Upper lobe of right lung (tissue), 1 donor: ENCODE measurements around the gene SLC39A9. TPM values are rescaled to one million over a fixed set of nuclear protein-coding genes. Genes with fewer than 3 reads are reported as not detected.
A peak's percentile ranks its signal among the peaks of the same experiment; 100 is the strongest.
"Not testable (repeated sequence)": the region's sequence is repeated elsewhere in the genome, so short reads cannot be mapped to it uniquely, and the experiment has no call there.

Source experiments
- ATAC-seq: fragments of 200-7000 bp; cut with Tn5 transposase; one replicate; pipeline ENCODE4 v1.9.1; 2020; ENCODE audit warnings: mild to moderate bottlenecking, moderate library complexity
- DNase-seq: peaks from one replicate; pipeline ENCODE4 v3.0.0-alpha.2; 2020
- H3K27ac ChIP-seq: fragments of 200-600 bp; one replicate; pipeline ENCODE4 v1.8.0; 2022
- H3K27me3 ChIP-seq: fragments of 200-600 bp; one replicate; pipeline ENCODE4 v1.8.0; 2022; ENCODE audit warnings: mild to moderate bottlenecking
- H3K36me3 ChIP-seq: fragments of 200-600 bp; one replicate; pipeline ENCODE4 v1.8.0; 2022
- H3K4me1 ChIP-seq: fragments of 200-600 bp; one replicate; pipeline ENCODE4 v1.8.0; 2022
- H3K4me3 ChIP-seq: fragments of 200-600 bp; one replicate; pipeline ENCODE4 v1.8.0; 2022; ENCODE audit warnings: mild to moderate bottlenecking
- H3K9me3 ChIP-seq: fragments of 200-600 bp; one replicate; pipeline ENCODE4 v1.8.0; 2022
- CTCF ChIP-seq: fragments of 200-600 bp; IDR thresholded peaks from one replicate; pipeline ENCODE4 v1.8.0; 2022; ENCODE audit warnings: antibody characterized with exemption
- intact Hi-C: fragments of 100-400 bp; cut with DNase I; formaldehyde crosslinking; loops from one replicate; pipeline ENCODE4 v1.11.0; 2022
- total RNA-seq: library from RNA; stranded (reverse); fragmentation: NEBNext Ultra II Directional; extraction: Animal tissue kit (Norgen Biotek cat#: 25700); gene quantifications from one replicate; pipeline ENCODE4 v1.2.1, GENCODE V29; 2021
- donor health status: DM: no; HTN: yes; CAD: no; lungs with severe emphysema.

SLC39A9 gene
- total RNA-seq, 1 donor from 2014 or later: 55.6 TPM

GRCh38 chr14:69471916-69472315 lies 73.4 kb downstream of the SLC39A9 start:
- Histone ChIP-seq H3K36me3 (no peaks in the 10 kb centered on the region), H3K4me3 (no peak overlapping the region), H3K4me1 (no peaks in the 10 kb centered on the region), H3K27me3 (no peaks in the 10 kb centered on the region), H3K27ac (no peak overlapping the region), H3K9me3 (no peaks in the 10 kb centered on the region)
- no peak for TF ChIP-seq CTCF
- intact Hi-C loops: no loop called here
- no peak for ATAC-seq
- DNase-seq: no peak

GRCh38 chr14:69473260-69473659 lies 74.8 kb downstream of the SLC39A9 start:
- Histone ChIP-seq H3K36me3 (no peaks in the 10 kb centered on the region), H3K9me3 (no peaks in the 10 kb centered on the region), H3K27me3 (no peaks in the 10 kb centered on the region), H3K27ac (no peak overlapping the region), H3K4me3 (no peak overlapping the region), H3K4me1 (no peaks in the 10 kb centered on the region)
- TF ChIP-seq CTCF: no peak
- DNase-seq (no peak), ATAC-seq (no peak)
- intact Hi-C loops: no loop called here

GRCh38 chr14:69473946-69474345 lies 75.5 kb downstream of the SLC39A9 start:
- Histone ChIP-seq H3K27ac (no peak overlapping the region), H3K27me3 (no peaks in the 10 kb centered on the region), H3K36me3 (no peaks in the 10 kb centered on the region), H3K4me1 (no peaks in the 10 kb centered on the region), H3K9me3 (no peaks in the 10 kb centered on the region), H3K4me3 (no peak overlapping the region)
- TF ChIP-seq CTCF: no peak
- intact Hi-C loops: no loop called here
- DNase-seq (no peak), ATAC-seq (no peak)

- DNase-seq: no peak
- peak; percentile 76 for ATAC-seq
- TF ChIP-seq CTCF: peak; percentile 24
Observed at GRCh38 chr14:69475194-69475818, 76.8 kb downstream of the SLC39A9 start.

GRCh38 chr14:69476824-69477450 lies 78.4 kb downstream of the SLC39A9 start:
- H3K9me3 ChIP-seq, intact Hi-C loops, H3K4me3 ChIP-seq, H3K27me3 ChIP-seq, H3K36me3 ChIP-seq, ATAC-seq, DNase-seq, H3K27ac ChIP-seq, H3K4me1 ChIP-seq: not testable (repeated sequence)

More at GRCh38 chr14:69475194-69475818, 76.8 kb downstream of the SLC39A9 start:
- Histone ChIP-seq H3K27ac (no peak overlapping the region), H3K27me3 (no peaks in the 10 kb centered on the region), H3K4me1 (no peaks in the 10 kb centered on the region), H3K36me3 (no peaks in the 10 kb centered on the region), H3K9me3 (no peaks in the 10 kb centered on the region), H3K4me3 (no peak overlapping the region)
- intact Hi-C loops: no loop called here

- H3K4me1 ChIP-seq, H3K4me3 ChIP-seq, ATAC-seq, H3K27ac ChIP-seq, intact Hi-C loops, DNase-seq, H3K36me3 ChIP-seq, H3K9me3 ChIP-seq, H3K27me3 ChIP-seq: not testable (repeated sequence)
Observed at GRCh38 chr14:69478055-69478454, 79.6 kb downstream of the SLC39A9 start.
